GOT3 (cell line): ENCODE results near the gene SPTBN2.

Experiments
- DNase-seq: peaks from one replicate; lab custom pipeline; 2025; ENCODE audit warnings: mixed read lengths; lab: John Stamatoyannopoulos, UW

SPTBN2 gene

GRCh38 chr11:66728693-66729385 lies at the start of gene SPTBN2:
TSS of gene SPTBN2 (minus strand) at chr11:66729216. CDS start at chr11:66721240, 7,976 bp downstream.
- DNase-seq: no peak

GRCh38 chr11:66768818-66769217 lies 39.8 kb upstream of the SPTBN2 start:
- no peak for DNase-seq

- DNase-seq: no peak
Observed at GRCh38 chr11:66768088-66768521, 39.1 kb upstream of the SPTBN2 start.

- no peak for DNase-seq
Observed at GRCh38 chr11:66767666-66768065, 38.6 kb upstream of the SPTBN2 start.

- DNase-seq: no peak
Observed at GRCh38 chr11:66766681-66767080, 37.7 kb upstream of the SPTBN2 start.

- DNase-seq: no peak
Observed at GRCh38 chr11:66762088-66762487, 33.1 kb upstream of the SPTBN2 start.

GRCh38 chr11:66752148-66752547 lies 23.1 kb upstream of the SPTBN2 start:
- no peak for DNase-seq

- no peak for DNase-seq
Observed at GRCh38 chr11:66749091-66749490, 20.1 kb upstream of the SPTBN2 start.

GRCh38 chr11:66747480-66747879 lies 18.5 kb upstream of the SPTBN2 start:
- DNase-seq: no peak

GRCh38 chr11:66745356-66746235 lies 16.6 kb upstream of the SPTBN2 start:
- no peak for DNase-seq

- DNase-seq: peak; percentile 49
Observed at GRCh38 chr11:66744485-66745355, 15.7 kb upstream of the SPTBN2 start.

- DNase-seq: no peak
Observed at GRCh38 chr11:66743271-66743968, 14.4 kb upstream of the SPTBN2 start.

GRCh38 chr11:66741153-66741552 lies 12.1 kb upstream of the SPTBN2 start:
- DNase-seq: no peak

- DNase-seq: no peak
Observed at GRCh38 chr11:66739983-66740382, 11.0 kb upstream of the SPTBN2 start.

- no peak for DNase-seq
Observed at GRCh38 chr11:66734215-66734614, 5.2 kb upstream of the SPTBN2 start.

GRCh38 chr11:66729447-66729846 lies 431 bp upstream of the SPTBN2 start:
- DNase-seq: no peak

GRCh38 chr11:66728038-66728692 lies 851 bp downstream of the SPTBN2 start:
- no peak for DNase-seq

GRCh38 chr11:66727282-66728037 lies 1.6 kb downstream of the SPTBN2 start:
- no peak for DNase-seq

GRCh38 chr11:66725647-66726046 lies 3.4 kb downstream of the SPTBN2 start:
- no peak for DNase-seq

GRCh38 chr11:66725114-66725513 lies 3.9 kb downstream of the SPTBN2 start:
- no peak for DNase-seq
